NCI-H446 treated with DMSO at 0.1 percent for 48 hours (cell line): ENCODE data around the gene ABCC6.
"Not testable (repeated sequence)": the region's sequence is repeated elsewhere in the genome, so short reads cannot be mapped to it uniquely, and the experiment has no call there.

Source experiments
- DNase-seq: peaks from one replicate; lab custom pipeline; 2025; lab: John Stamatoyannopoulos, UW

ABCC6 gene

DNA sequence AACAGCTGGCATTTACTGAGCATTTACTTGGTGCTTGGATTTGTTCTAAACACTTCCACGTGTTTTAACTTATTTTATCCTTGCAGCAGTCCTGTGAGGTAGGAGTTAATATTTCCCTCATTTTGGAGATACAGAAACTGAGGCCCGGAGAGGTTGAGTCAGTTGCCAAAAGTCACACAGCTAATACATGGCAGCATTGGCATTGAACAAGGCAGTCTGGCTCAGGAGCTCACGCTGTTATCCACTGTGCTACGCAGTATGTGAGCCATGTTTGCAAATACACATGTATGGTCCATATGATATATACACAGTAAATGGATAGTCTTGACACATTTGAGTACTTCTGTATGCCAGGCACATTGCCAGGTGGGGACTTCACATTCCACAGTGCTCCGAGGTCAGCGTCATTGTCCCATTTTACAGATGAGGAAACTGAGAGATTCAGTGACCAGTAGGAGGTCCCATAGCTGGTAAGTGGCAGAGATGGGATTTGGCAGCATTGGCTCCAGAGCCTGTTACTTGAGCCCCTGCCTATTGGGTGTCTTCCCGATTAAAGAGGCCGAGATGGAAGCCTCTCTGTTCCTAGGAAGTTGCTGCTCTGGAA lies 110.7 kb downstream of the ABCC6 start:
- no peak for DNase-seq

DNA sequence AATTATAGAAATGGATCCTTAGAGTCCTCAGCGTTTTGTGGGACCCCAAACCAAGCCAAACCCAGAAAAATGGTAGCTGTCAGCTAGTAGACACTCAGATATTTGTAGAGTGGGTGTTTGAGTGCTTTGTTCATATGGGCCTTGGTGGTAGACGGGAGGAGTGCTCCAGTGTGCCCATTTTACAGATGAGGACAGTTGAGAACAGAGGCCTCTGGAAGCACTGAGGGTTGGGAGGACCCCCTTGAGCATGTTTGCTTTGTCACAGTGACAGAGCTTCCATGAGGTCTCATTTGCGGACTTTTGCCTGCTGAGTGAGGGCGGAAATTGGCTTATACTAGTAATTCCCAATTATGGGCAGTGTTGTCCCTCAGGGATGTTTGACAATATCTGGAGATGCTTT lies 111.7 kb downstream of the ABCC6 start:
- no peak for DNase-seq

DNA sequence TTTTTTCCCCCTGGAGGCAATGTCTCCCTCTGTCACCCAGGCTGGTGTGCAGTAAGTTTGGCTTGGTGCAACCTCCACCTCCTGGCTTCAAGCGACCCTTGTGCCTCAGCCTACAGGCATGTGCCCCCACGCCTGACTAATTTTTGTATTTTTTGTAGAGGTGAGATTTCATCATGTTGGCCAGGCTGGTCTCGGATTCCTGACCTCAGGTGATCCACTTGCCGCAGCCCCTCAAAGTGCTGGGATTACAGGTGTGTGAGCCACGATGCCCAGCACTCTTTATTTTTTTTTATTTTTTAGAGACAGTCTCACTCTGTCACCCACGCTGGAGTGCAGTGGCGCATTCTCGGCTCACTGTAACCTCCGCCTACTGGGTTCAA lies 113.2 kb downstream of the ABCC6 start:
- no peak for DNase-seq

DNA sequence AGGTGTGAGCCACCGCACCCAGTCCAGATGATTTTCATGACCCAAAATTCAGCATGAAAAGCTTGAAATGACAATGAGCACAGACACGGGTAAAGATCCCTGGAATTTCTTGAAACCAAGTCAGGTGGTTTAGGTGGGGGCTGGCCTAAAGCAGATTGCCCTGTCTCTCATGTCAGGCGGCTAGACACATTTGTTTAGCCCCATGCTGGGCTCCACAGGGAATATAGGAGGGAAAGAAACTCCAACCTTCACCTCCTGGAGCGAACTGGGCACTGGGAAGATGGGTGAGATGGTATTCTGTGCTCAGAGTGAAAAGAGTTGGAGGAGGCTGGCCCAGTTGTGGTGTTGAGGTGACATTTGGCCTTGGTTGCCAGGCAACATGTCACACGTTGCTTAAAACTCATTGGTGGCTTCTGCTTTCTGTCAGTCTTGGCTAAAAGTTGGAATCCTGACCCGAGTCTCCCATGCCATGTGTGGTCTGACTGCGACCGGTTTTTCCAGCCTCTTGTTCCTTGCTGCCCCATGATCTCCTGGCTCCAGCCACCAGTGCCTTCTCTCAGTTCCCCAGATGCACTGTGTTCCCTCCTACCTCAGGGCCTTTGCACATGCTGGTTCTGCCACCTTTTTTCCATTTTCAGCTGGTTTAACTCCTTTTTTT lies 113.7 kb downstream of the ABCC6 start:
- DNase-seq: no peak

DNA sequence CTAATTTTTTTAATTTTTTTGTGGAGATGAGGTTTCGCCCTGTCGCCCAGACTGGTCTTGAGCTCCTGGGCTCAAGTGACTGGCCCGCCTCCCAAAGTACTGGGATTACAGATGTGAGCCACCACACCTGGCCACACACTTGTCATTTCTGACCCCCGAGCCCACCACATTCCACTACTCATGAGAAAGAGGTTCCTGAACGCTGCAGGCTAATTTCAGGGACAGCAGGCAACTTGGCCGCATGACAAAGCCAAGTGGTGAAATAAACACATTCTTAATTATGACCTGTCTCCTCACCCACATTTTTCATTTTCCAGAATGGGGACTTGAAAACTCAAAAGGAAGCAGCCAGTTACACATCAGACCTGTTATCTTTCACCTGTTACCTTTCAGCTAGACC lies 114.5 kb downstream of the ABCC6 start:
- no peak for DNase-seq

DNA sequence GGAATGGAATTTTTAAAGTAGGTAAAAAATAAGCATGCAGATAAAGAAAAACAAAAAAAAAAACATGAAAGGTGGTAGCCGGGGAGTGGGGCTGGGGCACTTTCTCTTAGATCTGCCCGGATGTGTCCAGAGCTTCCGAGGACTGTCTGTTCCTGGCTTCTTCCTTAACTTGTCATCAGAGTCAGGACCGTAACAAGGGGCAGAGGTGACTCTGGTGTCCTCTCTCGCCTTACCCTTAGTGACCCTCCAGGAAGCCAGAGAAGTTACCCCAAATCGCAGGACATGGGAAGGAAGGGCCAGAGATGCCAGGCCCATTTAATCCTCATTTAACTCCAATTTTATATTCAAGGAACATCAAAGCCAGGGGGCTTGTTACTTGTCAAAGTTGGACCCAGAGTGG lies 115.5 kb downstream of the ABCC6 start:
- DNase-seq: no peak

DNA sequence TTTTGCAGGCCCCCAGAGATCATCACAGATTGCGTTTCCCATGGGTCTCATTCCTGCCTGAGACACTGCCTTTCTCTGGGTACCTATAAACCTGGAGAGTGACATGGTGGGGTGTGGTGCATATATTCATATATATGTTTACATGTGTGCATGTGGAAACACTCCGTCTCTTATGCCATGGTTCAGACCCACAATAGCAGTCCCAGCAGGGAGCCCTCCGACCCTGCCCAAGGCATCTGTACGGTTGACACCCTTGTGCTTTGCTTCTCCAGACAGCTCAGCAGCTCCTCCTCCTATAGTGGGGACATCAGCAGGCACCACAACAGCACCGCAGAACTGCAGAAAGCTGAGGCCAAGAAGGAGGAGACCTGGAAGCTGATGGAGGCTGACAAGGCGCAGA lies 116.8 kb downstream of the ABCC6 start:
- DNase-seq: no peak

DNA sequence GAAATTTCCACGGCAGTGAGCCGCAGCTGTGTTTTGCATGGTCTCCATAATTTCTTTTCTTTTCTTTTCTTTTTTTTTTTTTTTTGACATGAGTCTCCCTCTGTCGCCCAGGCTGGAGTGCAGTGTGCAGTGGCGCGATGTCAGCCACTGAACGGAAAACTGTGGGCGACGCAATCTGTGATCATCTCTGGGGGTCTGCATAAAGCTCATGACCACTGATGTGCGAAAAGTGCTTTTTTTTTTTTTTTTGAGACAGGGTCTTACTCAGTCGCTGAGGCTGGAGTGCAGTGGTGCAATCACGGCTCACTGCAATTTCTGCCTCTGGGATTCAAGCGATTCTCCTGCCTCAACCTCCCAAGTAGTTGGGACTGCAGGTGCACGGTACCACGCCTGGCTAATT lies 117.6 kb downstream of the ABCC6 start:
- no peak for DNase-seq

DNA sequence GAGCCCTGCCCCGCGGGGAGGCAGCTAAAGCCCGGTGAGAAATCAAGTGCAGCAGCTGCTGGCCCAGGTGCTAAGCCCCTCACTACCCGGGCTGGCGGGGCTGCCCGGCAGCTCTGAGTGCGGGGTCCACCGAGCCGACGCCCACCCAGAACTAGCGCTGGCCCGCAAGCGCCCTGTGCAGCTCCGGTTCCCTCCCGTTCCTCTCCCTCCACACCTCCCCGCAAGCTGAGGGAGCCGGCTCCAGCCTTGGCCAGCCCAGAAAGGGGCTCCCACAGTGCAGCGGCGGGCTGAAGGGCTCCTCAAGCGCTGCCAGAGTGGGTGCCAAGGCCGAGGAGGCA lies 118.5 kb downstream of the ABCC6 start:
- not testable (repeated sequence) for DNase-seq

DNA sequence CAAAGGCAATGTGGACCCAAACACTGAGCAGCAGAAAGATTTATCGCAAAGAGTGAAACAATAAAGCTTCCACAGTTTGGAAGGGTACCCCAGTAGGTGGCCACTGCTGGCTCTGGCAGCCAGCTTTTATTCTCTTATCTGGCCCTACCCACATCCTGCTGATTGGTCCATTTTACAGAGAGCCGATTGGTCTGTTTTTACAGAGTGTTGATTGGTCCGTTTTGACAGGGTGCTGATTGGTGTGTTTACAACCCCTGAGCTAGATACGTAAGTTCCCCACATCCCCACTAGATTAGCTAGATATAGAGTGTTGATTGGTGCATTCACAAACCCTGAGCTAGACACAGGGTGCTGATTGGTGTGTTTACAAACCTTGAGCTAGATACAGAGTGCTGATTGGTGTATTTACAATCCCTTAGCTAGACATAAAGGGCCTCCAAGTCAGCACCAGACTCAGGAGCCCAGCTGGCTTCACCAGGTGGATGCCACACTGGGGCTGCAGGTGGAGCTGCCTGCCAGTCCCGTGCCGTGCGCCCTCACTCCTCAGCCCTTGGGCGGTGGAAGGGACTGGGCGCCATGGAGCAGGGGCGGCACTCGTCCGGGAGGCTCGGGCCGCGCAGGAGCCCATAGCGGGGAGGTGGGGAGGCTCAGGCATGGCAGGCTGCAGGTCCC lies 119.0 kb downstream of the ABCC6 start:
- not testable (repeated sequence) for DNase-seq

DNA sequence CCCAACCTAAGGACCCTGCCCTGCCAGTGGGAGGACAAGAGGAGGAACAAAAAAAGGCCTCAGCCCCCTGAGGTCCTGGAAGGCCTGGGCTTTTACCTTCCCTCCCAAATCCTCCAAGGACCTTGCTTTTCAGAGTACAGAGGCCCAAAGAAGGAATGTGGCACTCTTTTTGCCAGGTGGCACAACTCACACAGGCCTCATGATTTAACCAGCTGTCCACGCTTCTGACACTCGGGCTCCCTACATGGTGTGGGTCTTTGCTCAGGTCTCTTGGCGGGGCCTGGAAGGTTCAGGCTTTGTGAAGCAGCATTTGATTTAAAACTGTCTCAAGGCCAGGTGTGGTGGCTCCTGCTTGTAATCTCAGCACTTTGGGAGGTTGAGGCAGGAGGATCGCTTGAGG lies 120.6 kb downstream of the ABCC6 start:
- DNase-seq: no peak

DNA sequence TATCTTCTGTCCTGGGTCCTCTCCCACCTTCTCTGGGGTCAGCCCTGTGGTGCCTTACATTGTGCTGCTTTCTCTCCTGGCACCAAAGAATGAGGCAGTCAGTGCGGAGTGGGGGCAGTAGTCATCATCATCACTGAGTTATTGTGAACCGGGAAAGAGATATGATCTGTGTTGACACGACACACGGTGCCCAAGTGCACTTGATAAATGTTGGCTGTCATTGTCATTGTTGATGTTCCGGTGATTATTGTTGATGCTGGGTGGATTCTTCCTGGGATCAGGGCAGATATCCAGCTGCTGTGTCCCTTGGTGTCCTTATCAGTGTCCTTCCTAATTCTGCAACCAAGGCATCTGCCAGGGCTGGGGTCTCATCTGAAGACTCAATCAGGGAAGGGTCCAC lies 121.7 kb downstream of the ABCC6 start:
- DNase-seq: no peak

DNA sequence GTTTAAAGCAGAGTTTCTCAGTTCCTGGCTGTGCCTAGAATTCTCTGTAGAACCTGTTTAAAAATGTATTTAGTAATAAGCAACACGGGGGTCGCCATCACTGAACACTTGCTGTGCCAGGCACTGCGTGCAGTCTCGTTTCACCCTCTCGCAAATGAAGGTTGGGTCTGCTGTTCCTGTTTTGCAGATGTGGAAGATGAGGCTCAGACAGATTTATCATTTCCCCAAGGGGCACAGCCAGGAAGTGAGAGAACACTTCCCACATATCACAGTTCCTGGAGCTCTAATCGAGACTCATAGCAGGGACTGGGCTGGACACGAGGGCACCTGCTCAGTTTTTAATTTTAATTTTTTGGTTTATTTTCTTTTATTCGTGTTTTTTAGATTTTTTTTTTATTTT lies 122.7 kb downstream of the ABCC6 start:
- no peak for DNase-seq

DNA sequence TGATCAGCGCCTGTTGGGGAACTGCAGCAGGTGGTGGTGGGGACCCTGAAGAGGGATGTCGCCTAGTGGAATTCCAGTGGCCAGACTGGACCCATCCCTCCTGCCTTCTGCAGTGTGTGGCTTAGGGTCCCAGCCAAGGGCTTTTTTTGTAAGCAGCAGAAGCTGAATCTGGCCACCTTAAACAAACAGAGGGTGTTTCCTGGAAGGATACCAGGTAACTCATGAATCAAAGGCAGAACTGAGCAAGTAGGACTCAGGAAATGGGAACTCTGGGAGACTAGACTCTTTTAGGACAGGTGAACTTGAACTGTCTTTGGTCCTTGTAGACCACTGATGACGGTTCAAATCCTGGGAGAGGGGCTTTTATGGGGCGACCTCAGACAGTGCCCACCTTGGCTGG lies 124.0 kb downstream of the ABCC6 start:
- no peak for DNase-seq
